Keratinocyte (primary cell): ENCODE results near the gene MS4A3. TPM values are rescaled to one million over a fixed set of nuclear protein-coding genes. Genes with fewer than 3 reads are reported as not detected.

Source experiments
- DNase-seq: peaks from one replicate; pipeline ENCODE4 v3.0.0-alpha.2; 2011; ENCODE audit warnings: low read depth, missing footprints, low spot score
- FAIRE-seq: peaks from 2 replicates; lab custom pipeline; 2011; peaks lifted over from hg19 to GRCh38; lab: Jason Lieb, UNC
- H2AFZ ChIP-seq: 2 replicates; pipeline ENCODE4 v1.6.0; 2012; ENCODE audit warnings: low read length, control low read depth, inconsistent platforms; ENCODE audit not compliant: control insufficient read depth
- H3K27ac ChIP-seq: 2 replicates; pipeline ENCODE4 v1.5.1; 2011; ENCODE audit warnings: low read length; ENCODE audit not compliant: control insufficient read depth, insufficient read depth
- H3K27me3 ChIP-seq: 3 replicates; pipeline ENCODE4 v1.6.0; 2011; ENCODE audit warnings: low read length; ENCODE audit not compliant: control insufficient read depth, insufficient read depth; ENCODE audit errors: extremely low read depth
- H3K36me3 ChIP-seq, 2 experiments: 2 replicates in 1 of 2; 3 replicates in 1 of 2; pipeline ENCODE4 v1.5.1; 2011; ENCODE audit warnings: low read length in 2 of 2, mild to moderate bottlenecking in 1 of 2; ENCODE audit not compliant: control insufficient read depth in 2 of 2, insufficient read depth in 2 of 2; ENCODE audit errors: extremely low read depth in 1 of 2
- H3K4me1 ChIP-seq: 3 replicates; pipeline ENCODE4 v1.5.1; 2011; ENCODE audit warnings: low read length; ENCODE audit not compliant: control insufficient read depth, insufficient read depth; ENCODE audit errors: extremely low read depth
- H3K4me2 ChIP-seq: 3 replicates; pipeline ENCODE4 v1.6.0; 2011; ENCODE audit warnings: low read depth, low read length; ENCODE audit not compliant: control insufficient read depth, insufficient read depth; ENCODE audit errors: extremely low read depth
- H3K4me3 ChIP-seq, 3 experiments: fragments of 200-600 bp in 1 of 3; sonication (generic) in 1 of 3; 2 replicates in 2 of 3; 3 replicates in 1 of 3; pipeline ENCODE4 v1.5.1; 2011 to 2016; ENCODE audit warnings: low read length in 3 of 3, mild to moderate bottlenecking in 3 of 3, control low read depth in 2 of 3, inconsistent platforms in 1 of 3, low read depth in 1 of 3, mixed read lengths in 1 of 3, mixed run types in 1 of 3, moderate library complexity in 1 of 3; ENCODE audit not compliant: control insufficient read depth in 2 of 3, insufficient read depth in 2 of 3; ENCODE audit errors: extremely low read depth in 1 of 3
- H3K79me2 ChIP-seq: 2 replicates; pipeline ENCODE4 v1.6.0; 2012; ENCODE audit warnings: low read length; ENCODE audit not compliant: control insufficient read depth, insufficient read depth
- H3K9ac ChIP-seq: 3 replicates; pipeline ENCODE4 v1.6.0; 2011; ENCODE audit warnings: low read length; ENCODE audit not compliant: control insufficient read depth, insufficient read depth; ENCODE audit errors: extremely low read depth
- H3K9me1 ChIP-seq: 3 replicates; pipeline ENCODE4 v1.6.0; 2011; ENCODE audit warnings: low read length; ENCODE audit not compliant: control insufficient read depth, insufficient read depth; ENCODE audit errors: extremely low read depth
- H3K9me3 ChIP-seq: 2 replicates; pipeline ENCODE4 v1.5.1; 2012; ENCODE audit warnings: low read depth, low read length; ENCODE audit not compliant: control insufficient read depth
- H4K20me1 ChIP-seq: 3 replicates; pipeline ENCODE4 v1.6.0; 2011; ENCODE audit warnings: low read length; ENCODE audit not compliant: control insufficient read depth, insufficient read depth; ENCODE audit errors: extremely low read depth
- EZH2 ChIP-seq: IDR thresholded peaks from one replicate; pipeline ENCODE4 v1.6.1; 2012; ENCODE audit warnings: inconsistent platforms, mild to moderate bottlenecking, low read length, moderate library complexity
- dilution Hi-C: fragments of 300-500 bp; cut with MboI; formaldehyde crosslinking; loops from one replicate; pipeline ENCODE4 v1.7.0; 2020; ENCODE audit warnings: low sequenced_read_pairs; ENCODE audit not compliant: extremely low pct_ligation_motif_present
- polyA plus RNA-seq, 5 experiments: library from polyadenylated mRNA; depleted of rRNA in 3 of 5; stranded (reverse) in 3 of 5; stranded (forward) in 1 of 5; unstranded in 1 of 5; fragments of >200 nt; gene quantifications; 1 replicate in 1 of 5; 2 replicates in 3 of 5; 3 replicates in 1 of 5; pipeline versions ENCODE4 v1.2.1 to v1.2.3, GENCODE V29; 2011 to 2012; ENCODE audit warnings: missing spikeins in 2 of 5, low read depth in 1 of 5, low replicate concordance in 1 of 5
- TF ChIP-seq, protein P1 (sequence below), 3 experiments: IDR thresholded peaks in 1 of 3; conservative IDR thresholded peaks in 1 of 3; optimal IDR thresholded peaks in 1 of 3; 2 replicates in 2 of 3; 3 replicates in 1 of 3; pipeline versions ENCODE3 to v1.5.1; 2011; ENCODE audit warnings: low read length in 3 of 3, mild to moderate bottlenecking in 3 of 3, moderate library complexity in 2 of 3, control low read depth in 1 of 3, inconsistent platforms in 1 of 3; ENCODE audit not compliant: insufficient read depth in 2 of 3; ENCODE audit errors: extremely low read depth in 1 of 3

Gene MS4A3
- polyA plus RNA-seq, 1 donor (not counting 4 experiments of a cell fraction or from before 2014, with no cell fraction given): not detected

DNA sequence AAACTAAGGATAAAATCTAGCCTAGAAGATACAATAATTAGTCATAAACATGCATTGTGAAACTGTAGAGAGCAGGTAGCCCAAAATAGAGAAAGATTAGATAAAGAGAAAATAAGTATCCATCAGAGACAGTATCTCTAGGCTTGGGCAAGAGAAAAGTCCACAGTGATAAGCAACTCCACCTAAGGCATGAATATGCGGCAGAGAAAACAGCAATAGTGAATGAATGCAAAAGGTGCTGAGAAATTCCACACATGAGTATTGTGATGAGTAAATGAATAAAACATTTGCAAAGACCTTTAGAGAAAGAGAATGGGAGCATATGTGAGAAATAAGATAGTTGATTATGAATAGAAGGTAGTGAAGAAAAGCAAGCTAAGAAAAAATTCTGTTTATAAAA lies 40.7 kb downstream of the MS4A3 start:
- H3K4me2 ChIP-seq: no peak overlapping the region
- H3K79me2 ChIP-seq: no peaks in the 10 kb centered on the region
- no peaks in the 10 kb centered on the region for H3K36me3 ChIP-seq
- DNase-seq: no peak
- no peak overlapping the region for H3K9ac ChIP-seq
- dilution Hi-C loops: no loop called here
- no peak overlapping the region for H3K4me3 ChIP-seq
- H3K27me3 ChIP-seq: no peaks in the 10 kb centered on the region
- H3K9me1 ChIP-seq: no peaks in the 10 kb centered on the region
- H3K4me1 ChIP-seq: no peaks in the 10 kb centered on the region
- H2AFZ ChIP-seq: no peak overlapping the region
- no peaks in the 10 kb centered on the region for H4K20me1 ChIP-seq
- FAIRE-seq: no peak
- TF ChIP-seq, protein P1, sequence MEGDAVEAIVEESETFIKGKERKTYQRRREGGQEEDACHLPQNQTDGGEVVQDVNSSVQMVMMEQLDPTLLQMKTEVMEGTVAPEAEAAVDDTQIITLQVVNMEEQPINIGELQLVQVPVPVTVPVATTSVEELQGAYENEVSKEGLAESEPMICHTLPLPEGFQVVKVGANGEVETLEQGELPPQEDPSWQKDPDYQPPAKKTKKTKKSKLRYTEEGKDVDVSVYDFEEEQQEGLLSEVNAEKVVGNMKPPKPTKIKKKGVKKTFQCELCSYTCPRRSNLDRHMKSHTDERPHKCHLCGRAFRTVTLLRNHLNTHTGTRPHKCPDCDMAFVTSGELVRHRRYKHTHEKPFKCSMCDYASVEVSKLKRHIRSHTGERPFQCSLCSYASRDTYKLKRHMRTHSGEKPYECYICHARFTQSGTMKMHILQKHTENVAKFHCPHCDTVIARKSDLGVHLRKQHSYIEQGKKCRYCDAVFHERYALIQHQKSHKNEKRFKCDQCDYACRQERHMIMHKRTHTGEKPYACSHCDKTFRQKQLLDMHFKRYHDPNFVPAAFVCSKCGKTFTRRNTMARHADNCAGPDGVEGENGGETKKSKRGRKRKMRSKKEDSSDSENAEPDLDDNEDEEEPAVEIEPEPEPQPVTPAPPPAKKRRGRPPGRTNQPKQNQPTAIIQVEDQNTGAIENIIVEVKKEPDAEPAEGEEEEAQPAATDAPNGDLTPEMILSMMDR (optimal IDR thresholded peaks at IDR 0.05 in 1 of 3, IDR thresholded peaks at IDR 0.05 in 1 of 3, conservative IDR thresholded peaks at IDR 0.05 in 1 of 3; ENCODE audit: extremely low read depth in 1 of 3, insufficient read depth in 2 of 3, low read length in 3 of 3): no peak
- TF ChIP-seq EZH2: no peak
- H3K27ac ChIP-seq: no peak overlapping the region
- H3K9me3 ChIP-seq: no peaks in the 10 kb centered on the region

- Histone ChIP-seq H4K20me1 (no peaks in the 10 kb centered on the region), H3K4me2 (no peak overlapping the region), H3K27ac (no peak overlapping the region), H3K9ac (no peak overlapping the region), H3K79me2 (no peaks in the 10 kb centered on the region), H3K4me3 (no peak overlapping the region), H3K4me1 (no peaks in the 10 kb centered on the region), H3K9me1 (no peaks in the 10 kb centered on the region), H3K27me3 (no peaks in the 10 kb centered on the region), H3K9me3 (no peaks in the 10 kb centered on the region), H2AFZ (no peak overlapping the region), H3K36me3 (no peaks in the 10 kb centered on the region)
- DNase-seq (no peak), FAIRE-seq (no peak)
- TF ChIP-seq, protein P1 (optimal IDR thresholded peaks at IDR 0.05 in 1 of 3, IDR thresholded peaks at IDR 0.05 in 1 of 3, conservative IDR thresholded peaks at IDR 0.05 in 1 of 3; ENCODE audit: extremely low read depth in 1 of 3, insufficient read depth in 2 of 3, low read length in 3 of 3): no peak
- TF ChIP-seq EZH2: no peak
- dilution Hi-C loops: no loop called here
Observed at GRCh38 chr11:60098508-60098907, 42.0 kb downstream of the MS4A3 start.
